Activated CD4-positive, alpha-beta T cell treated with anti-CD3 and anti-CD28 coated beads for 48 hours (primary cell): ENCODE measurements around the gene RELA.

ENCODE experiments used
- DNase-seq: peaks from one replicate; pipeline ENCODE4 v3.0.0-alpha.2; 2020

The RELA gene

GRCh38 chr11:65611028-65611757 lies 51.5 kb downstream of the RELA start:
- no peak for DNase-seq

- DNase-seq, result no peak
Measured at GRCh38 chr11:65610404-65610803, 52.3 kb downstream of the RELA start.

- DNase-seq, result no peak
Measured at GRCh38 chr11:65609665-65610064, 53.1 kb downstream of the RELA start.

- DNase-seq, result no peak
Measured at GRCh38 chr11:65609229-65609628, 53.5 kb downstream of the RELA start.

GRCh38 chr11:65607614-65608426 lies 54.9 kb downstream of the RELA start:
- DNase-seq, result no peak

GRCh38 chr11:65606876-65607613 lies 55.7 kb downstream of the RELA start:
- DNase-seq, result peak; percentile 57

GRCh38 chr11:65604258-65604657 lies 58.5 kb downstream of the RELA start:
- no peak for DNase-seq
